Measurements from ENCODE around the gene TMEM270.

DNA sequence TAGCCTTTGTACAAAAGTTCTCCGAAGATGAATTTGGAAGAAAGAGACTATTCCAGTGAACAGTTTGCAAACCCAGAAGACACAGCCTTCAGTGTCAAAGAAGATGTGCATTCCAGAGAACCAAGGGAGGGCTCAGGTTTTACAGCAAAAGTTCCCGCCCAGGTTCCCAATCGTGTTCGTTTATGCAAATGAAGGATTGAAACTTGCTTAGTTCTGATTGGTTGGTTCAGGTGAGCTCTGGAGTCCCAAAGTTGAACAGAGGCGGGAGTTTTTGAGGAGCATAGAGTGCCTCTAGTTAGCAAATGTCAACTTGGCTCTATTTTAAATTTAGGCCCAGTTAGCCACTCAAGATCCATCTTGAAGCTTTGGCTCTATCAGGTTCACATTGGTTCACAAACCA is 51.3 kb downstream of the TMEM270 start:
- TF ChIP-seq CTCF (IDR thresholded peaks at IDR 0.05) (no peak), POLR2A (IDR thresholded peaks at IDR 0.05; ENCODE audit: low read depth) (no peak), POLR2AphosphoS5 (IDR thresholded peaks at IDR 0.05) (no peak), EP300 (IDR thresholded peaks at IDR 0.05) (no peak)

Measured in esophagus muscularis mucosa (tissue), 4 donors.